ENCODE measurements around the gene RMI2. TPM values are rescaled to one million over a fixed set of nuclear protein-coding genes. Genes with fewer than 3 reads are reported as not detected.

RMI2 gene
- total and polyA plus RNA-seq, 2 of the 8 experiments (the other 6 are each of a cell fraction or from before 2014, with no cell fraction given), result 58.2 to 96.0 TPM

- no peak for TF ChIP-seq CHD7 (IDR thresholded peaks at IDR 0.05; ENCODE audit: insufficient replicate concordance, low read length)
- TF ChIP-seq SIX5 (IDR thresholded peaks at IDR 0.05; ENCODE audit: low read depth, low read length), result no peak
- TF ChIP-seq E2F6 (IDR thresholded peaks at IDR 0.05), result no peak
- no peak for TF ChIP-seq POLR2A (IDR thresholded peaks at IDR 0.05; ENCODE audit: control extremely low read depth in 1 of 2, low read depth in 2 of 2, low read length in 2 of 2)
- TF ChIP-seq CHD2 (IDR thresholded peaks at IDR 0.05; ENCODE audit: low read length), result no peak
- no peak for TF ChIP-seq PHF8 (conservative IDR thresholded peaks at IDR 0.05; ENCODE audit: low read depth, low read length)
- TF ChIP-seq CBX8 (IDR thresholded peaks at IDR 0.05; ENCODE audit: borderline replicate concordance, low read depth, low read length), result no peak
- no peak for TF ChIP-seq EZH2 (IDR thresholded peaks at IDR 0.05; ENCODE audit: low read depth, low read length, severe bottlenecking)
- TF ChIP-seq CREB1 (IDR thresholded peaks at IDR 0.05), result no peak
- no peak for TF ChIP-seq SUZ12 (IDR thresholded peaks at IDR 0.05; ENCODE audit: low read length)
- TF ChIP-seq RBBP5 (IDR thresholded peaks at IDR 0.05; ENCODE audit: borderline replicate concordance, low read depth, low read length), result no peak
Measured at GRCh38 chr16:11349599-11350276, 4.5 kb downstream of the RMI2 start (continued).
